Measurements from ENCODE around the gene DYSF. TPM values are rescaled to one million over a fixed set of nuclear protein-coding genes. Genes with fewer than 3 reads are reported as not detected.
A peak's percentile ranks its signal among the peaks of the same experiment; 100 is the strongest.

DYSF gene
- total RNA-seq, 2 donors from 2014 or later, result 0.23 to 0.30 TPM

GRCh38 chr2:71603851-71604725 lies 150.7 kb downstream of the DYSF start:
- ATAC-seq (no peak), DNase-seq (ENCODE audit: low spot score in 2 of 2) (peak in 1 of 2 donors; percentile 30)
- H3K9me3 Mint-ChIP-seq, result no peaks in the 10 kb centered on the region
- H3K27ac Mint-ChIP-seq, result no peak overlapping the region
- H3K36me3 Mint-ChIP-seq, result no peaks in the 10 kb centered on the region

GRCh38 chr2:71604726-71605120 lies 151.4 kb downstream of the DYSF start:
- no peak for ATAC-seq
- H3K27ac Mint-ChIP-seq, result no peak overlapping the region
- H3K36me3 Mint-ChIP-seq, result no peaks in the 10 kb centered on the region
- DNase-seq (ENCODE audit: low spot score in 2 of 2), result peak in 1 of 2 donors; percentile 47
- H3K9me3 Mint-ChIP-seq, result no peaks in the 10 kb centered on the region

- ATAC-seq (no peak), DNase-seq (ENCODE audit: low spot score in 2 of 2) (peak in 1 of 2 donors; percentile 9)
- H3K36me3 Mint-ChIP-seq, result no peaks in the 10 kb centered on the region
- no peaks in the 10 kb centered on the region for H3K9me3 Mint-ChIP-seq
- no peak overlapping the region for H3K27ac Mint-ChIP-seq
Observed at GRCh38 chr2:71605173-71605641, 151.8 kb downstream of the DYSF start.

GRCh38 chr2:71605781-71606241 lies 152.4 kb downstream of the DYSF start:
- Mint-ChIP-seq H3K9me3 (no peaks in the 10 kb centered on the region), H3K27ac (no peak overlapping the region), H3K36me3 (no peaks in the 10 kb centered on the region)
- ATAC-seq (no peak), DNase-seq (ENCODE audit: low spot score in 2 of 2) (peak in 1 of 2 donors; percentile 50)

GRCh38 chr2:71606244-71606643 lies 152.9 kb downstream of the DYSF start:
- Mint-ChIP-seq H3K36me3 (no peaks in the 10 kb centered on the region), H3K9me3 (no peaks in the 10 kb centered on the region), H3K27ac (no peak overlapping the region)
- no peak for DNase-seq (ENCODE audit: low spot score in 2 of 2)
- ATAC-seq, result no peak

GRCh38 chr2:71607151-71607889 lies 154.0 kb downstream of the DYSF start:
- Mint-ChIP-seq H3K27ac (peak overlapping the region in 1 of 2 donors; percentile 31), H3K36me3 (no peaks in the 10 kb centered on the region), H3K9me3 (no peaks in the 10 kb centered on the region)
- DNase-seq (ENCODE audit: low spot score in 2 of 2) (peak in 1 of 2 donors; percentile 33), ATAC-seq (no peak)

- peak overlapping the region in 1 of 2 donors; percentile 31 for H3K27ac Mint-ChIP-seq
Observed at GRCh38 chr2:71608034-71608433, 154.7 kb downstream of the DYSF start.

GRCh38 chr2:71608441-71608840 lies 155.1 kb downstream of the DYSF start:
- ATAC-seq (no peak), DNase-seq (ENCODE audit: low spot score in 2 of 2) (no peak)
- Mint-ChIP-seq H3K27ac (no peak overlapping the region), H3K36me3 (no peaks in the 10 kb centered on the region), H3K9me3 (no peaks in the 10 kb centered on the region)

More at GRCh38 chr2:71608034-71608433, 154.7 kb downstream of the DYSF start:
- Mint-ChIP-seq H3K9me3 (no peaks in the 10 kb centered on the region), H3K36me3 (no peaks in the 10 kb centered on the region)
- ATAC-seq (no peak), DNase-seq (ENCODE audit: low spot score in 2 of 2) (peak in 1 of 2 donors; percentile 7)

GRCh38 chr2:71609029-71609428 lies 155.7 kb downstream of the DYSF start:
- no peak overlapping the region for H3K27ac Mint-ChIP-seq
- DNase-seq (ENCODE audit: low spot score in 2 of 2) (peak in 1 of 2 donors; percentile 43), ATAC-seq (no peak)
- no peaks in the 10 kb centered on the region for H3K36me3 Mint-ChIP-seq
- no peaks in the 10 kb centered on the region for H3K9me3 Mint-ChIP-seq

- no peaks in the 10 kb centered on the region for H3K9me3 Mint-ChIP-seq
- no peak for ATAC-seq
- H3K27ac Mint-ChIP-seq, result no peak overlapping the region
- peak in 1 of 2 donors; percentile 20 for DNase-seq (ENCODE audit: low spot score in 2 of 2)
- H3K36me3 Mint-ChIP-seq, result no peaks in the 10 kb centered on the region
Observed at GRCh38 chr2:71609441-71609840, 156.1 kb downstream of the DYSF start.

GRCh38 chr2:71609958-71610357 lies 156.6 kb downstream of the DYSF start:
- ATAC-seq (peak in 1 of 2 donors; percentile 26), DNase-seq (ENCODE audit: low spot score in 2 of 2) (no peak)
- no peaks in the 10 kb centered on the region for H3K36me3 Mint-ChIP-seq
- H3K9me3 Mint-ChIP-seq, result no peaks in the 10 kb centered on the region
- no peak overlapping the region for H3K27ac Mint-ChIP-seq

GRCh38 chr2:71610671-71611070 lies 157.3 kb downstream of the DYSF start:
- Mint-ChIP-seq H3K36me3 (no peaks in the 10 kb centered on the region), H3K9me3 (no peaks in the 10 kb centered on the region), H3K27ac (no peak overlapping the region)
- DNase-seq (ENCODE audit: low spot score in 2 of 2), result peak in 1 of 2 donors; percentile 9
- ATAC-seq, result no peak

- H3K27ac Mint-ChIP-seq, result peak overlapping the region in 1 of 2 donors; percentile 47
- peak in 1 of 2 donors; percentile 35 for DNase-seq (ENCODE audit: low spot score in 2 of 2)
- no peaks in the 10 kb centered on the region for H3K9me3 Mint-ChIP-seq
- no peak for ATAC-seq
- no peaks in the 10 kb centered on the region for H3K36me3 Mint-ChIP-seq
Observed at GRCh38 chr2:71611247-71611646, 157.9 kb downstream of the DYSF start.

- H3K9me3 Mint-ChIP-seq, result no peaks in the 10 kb centered on the region
- H3K36me3 Mint-ChIP-seq, result no peaks in the 10 kb centered on the region
- H3K27ac Mint-ChIP-seq, result peak overlapping the region in 1 of 2 donors; percentile 47
- DNase-seq (ENCODE audit: low spot score in 2 of 2), result peak in 1 of 2 donors; percentile 34
- no peak for ATAC-seq
Observed at GRCh38 chr2:71611781-71612527, 158.6 kb downstream of the DYSF start.

- H3K36me3 Mint-ChIP-seq, result no peaks in the 10 kb centered on the region
- no peak for ATAC-seq
- DNase-seq (ENCODE audit: low spot score in 2 of 2), result peak in 1 of 2 donors; percentile 34
Observed at GRCh38 chr2:71612581-71613402, 159.4 kb downstream of the DYSF start.

More at GRCh38 chr2:71612581-71613402, 159.4 kb downstream of the DYSF start:
- no peaks in the 10 kb centered on the region for H3K9me3 Mint-ChIP-seq
- no peak overlapping the region for H3K27ac Mint-ChIP-seq

Measured in activated naive CD4-positive, alpha-beta T cell treated with anti-CD3 and anti-CD28 coated beads, Interleukin-2, amount 50 U/mL, for 72 hours (primary cell).